Measurements from ENCODE around the gene CA4.

- TF ChIP-seq CTCF (IDR thresholded peaks at IDR 0.05) (no peak), POLR2A (IDR thresholded peaks at IDR 0.05) (no peak)
Measured at GRCh38 chr17:60108712-60109111, 41.1 kb upstream of the CA4 start.
